Cerebellar cortex (tissue), 1 donor: Measurements from ENCODE around the gene HSD17B3.
"Not testable (repeated sequence)": the region's sequence is repeated elsewhere in the genome, so short reads cannot be mapped to it uniquely, and the experiment has no call there.

Experiments
- DNase-seq: peaks from one replicate; pipeline ENCODE4 v3.0.0-alpha.2; 2015; ENCODE audit warnings: low spot score

HSD17B3 gene

DNA sequence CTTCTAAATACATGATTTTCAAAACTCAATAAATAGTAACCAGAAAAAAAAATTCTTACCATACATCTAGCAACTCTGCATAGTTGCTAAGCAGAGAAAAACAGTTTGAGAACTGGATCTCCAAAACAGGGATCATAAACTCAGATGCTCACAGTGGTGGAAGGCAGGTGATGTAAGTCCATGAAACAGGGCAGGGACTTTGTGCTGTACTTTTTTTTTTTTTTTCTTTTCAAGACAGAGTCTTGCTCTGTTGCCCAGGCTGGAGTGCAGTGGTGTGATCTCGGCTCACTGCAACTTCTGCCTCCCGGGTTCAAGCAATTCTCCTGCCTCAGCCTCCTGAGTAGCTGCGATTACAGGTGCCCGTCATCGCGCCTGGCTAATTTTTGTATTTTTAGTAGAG is 5.0 kb upstream of the HSD17B3 start:
- not testable (repeated sequence) for DNase-seq

DNA sequence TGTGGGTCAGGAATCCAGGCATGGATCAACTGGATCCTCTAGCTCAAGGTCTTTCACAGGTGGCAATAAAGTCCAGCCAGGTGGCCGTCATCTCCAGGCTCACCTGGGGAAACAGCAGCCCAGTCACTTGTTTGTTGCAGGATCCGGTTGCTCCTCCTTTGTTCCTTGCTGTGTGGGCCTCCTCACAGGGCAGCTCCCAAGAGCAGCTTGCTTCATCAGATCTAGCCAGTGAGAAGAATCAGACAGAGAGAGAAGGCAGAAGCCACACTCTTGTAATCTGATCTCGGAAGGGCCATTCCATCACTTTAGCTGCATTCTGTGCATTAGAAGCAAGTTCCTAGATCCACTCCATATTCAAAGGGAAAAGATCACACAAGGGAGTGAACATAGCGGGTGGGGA is 3.2 kb upstream of the HSD17B3 start:
- no peak for DNase-seq

DNA sequence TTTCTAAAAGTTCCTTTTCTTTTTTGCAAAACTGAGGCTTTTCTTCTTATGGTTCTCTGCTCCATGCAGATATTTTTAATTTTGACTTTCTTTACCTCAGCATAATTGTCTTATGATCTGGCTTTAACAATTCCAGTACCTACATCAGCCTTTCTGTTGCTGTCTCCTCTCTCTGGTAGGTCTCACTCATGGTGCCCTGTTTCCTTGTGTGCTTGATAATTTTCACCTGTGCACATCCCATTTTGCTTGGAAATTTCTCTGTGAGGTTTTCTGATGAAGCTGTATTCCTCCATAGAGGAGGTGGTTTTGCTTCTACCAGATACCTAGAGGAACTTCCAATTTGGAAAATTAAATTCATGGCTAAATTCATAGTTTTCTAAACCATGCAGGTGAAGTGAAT is 2.3 kb upstream of the HSD17B3 start:
- no peak for DNase-seq

- no peak for DNase-seq
These were observed 2.2 kb downstream of the HSD17B3 start for GRCh38 chr9:96299823-96300222.

- DNase-seq = no peak
These were observed 7.8 kb downstream of the HSD17B3 start for GRCh38 chr9:96294159-96294545.

DNA sequence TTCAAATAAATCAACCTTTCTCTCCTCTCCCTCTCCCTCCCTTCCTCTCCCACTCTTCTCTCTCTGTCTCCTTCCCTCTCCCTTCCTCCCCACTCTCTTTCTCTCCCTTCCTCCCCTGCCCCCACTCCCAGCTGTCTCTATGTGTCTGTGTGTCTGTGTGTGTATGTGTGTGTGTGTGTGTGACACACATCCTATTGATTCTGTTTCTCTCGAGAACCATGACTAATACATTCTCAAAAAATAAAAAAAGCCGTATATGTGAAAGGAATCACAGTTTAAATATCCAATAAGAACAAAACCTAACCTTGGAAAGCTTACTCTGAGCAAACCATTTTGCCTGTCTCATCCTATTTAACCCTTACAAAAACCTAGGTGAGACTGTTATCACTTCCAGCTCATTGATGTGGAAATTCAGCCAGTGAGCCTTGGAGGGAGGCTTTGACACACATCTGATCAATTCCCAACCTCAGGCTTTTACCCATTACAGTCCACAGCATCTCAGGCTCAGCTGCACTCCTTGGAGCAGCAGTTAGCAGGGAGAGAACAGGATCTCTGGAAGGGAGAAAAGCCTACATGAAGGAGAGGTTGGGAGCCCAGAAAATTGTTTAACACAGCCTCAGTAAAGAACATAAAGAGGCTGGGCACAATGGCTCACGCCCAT is 8.3 kb downstream of the HSD17B3 start:
- DNase-seq = no peak

DNA sequence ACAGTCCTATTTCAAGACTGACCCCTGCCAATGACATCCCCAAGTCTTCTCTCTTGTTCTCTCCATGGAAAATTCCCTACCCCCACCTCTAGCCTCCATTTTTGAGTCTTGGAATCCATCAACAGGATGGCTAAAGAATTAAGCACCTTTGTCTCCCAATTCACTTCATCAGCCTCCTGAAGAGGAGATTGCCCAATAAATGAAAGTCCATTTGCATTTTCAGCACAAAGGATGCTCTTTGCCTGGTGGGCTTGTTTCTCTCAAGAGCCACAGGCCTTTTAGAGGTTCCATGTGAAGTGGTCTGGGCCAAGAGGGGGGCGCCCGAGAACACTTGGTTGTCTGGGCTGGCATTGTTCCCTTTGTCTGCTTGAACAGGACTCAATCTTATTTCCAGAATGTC is 12.6 kb downstream of the HSD17B3 start:
- DNase-seq = no peak

DNA sequence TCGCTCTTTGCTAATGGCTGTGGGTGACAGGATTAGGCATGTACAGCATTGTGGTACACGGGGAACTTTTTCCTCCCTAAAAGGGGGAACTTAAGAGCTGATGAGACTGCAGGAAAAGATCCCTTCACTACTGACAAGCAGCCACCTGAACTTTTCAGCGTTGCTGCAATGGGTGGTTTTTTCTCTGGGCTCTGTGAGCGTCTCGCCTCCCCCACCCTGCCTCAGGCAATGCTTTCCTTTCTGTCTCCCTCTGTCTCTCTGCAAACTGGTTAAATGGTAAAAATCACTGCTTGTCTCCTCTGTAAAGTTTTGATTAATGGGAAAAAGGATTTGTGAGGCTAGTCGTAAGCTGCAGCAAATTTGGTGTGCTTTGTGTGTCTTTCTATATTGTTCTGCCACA is 20.3 kb downstream of the HSD17B3 start:
- no peak for DNase-seq

DNA sequence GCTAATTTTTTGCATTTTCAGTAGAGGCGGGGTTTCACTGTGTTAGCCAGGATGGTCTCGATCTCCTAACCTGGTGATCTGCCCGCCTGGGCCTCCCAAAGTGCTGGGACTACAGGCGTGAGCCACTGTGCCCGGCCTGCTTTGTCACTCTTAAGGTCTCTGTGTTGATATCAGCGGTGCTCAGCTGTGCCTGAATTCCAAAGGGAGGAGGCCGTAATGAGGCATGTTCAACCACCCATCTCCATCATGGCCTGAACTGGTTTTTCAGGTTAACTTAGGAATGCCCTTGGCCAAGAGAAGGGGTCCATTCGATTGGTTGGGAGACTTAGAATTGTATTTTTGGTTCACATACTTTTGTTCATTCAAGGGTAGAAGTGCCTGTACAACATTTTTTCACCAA is 22.0 kb downstream of the HSD17B3 start:
- no peak for DNase-seq

- DNase-seq = no peak
These were observed 27.0 kb downstream of the HSD17B3 start for GRCh38 chr9:96274939-96275338.

DNA sequence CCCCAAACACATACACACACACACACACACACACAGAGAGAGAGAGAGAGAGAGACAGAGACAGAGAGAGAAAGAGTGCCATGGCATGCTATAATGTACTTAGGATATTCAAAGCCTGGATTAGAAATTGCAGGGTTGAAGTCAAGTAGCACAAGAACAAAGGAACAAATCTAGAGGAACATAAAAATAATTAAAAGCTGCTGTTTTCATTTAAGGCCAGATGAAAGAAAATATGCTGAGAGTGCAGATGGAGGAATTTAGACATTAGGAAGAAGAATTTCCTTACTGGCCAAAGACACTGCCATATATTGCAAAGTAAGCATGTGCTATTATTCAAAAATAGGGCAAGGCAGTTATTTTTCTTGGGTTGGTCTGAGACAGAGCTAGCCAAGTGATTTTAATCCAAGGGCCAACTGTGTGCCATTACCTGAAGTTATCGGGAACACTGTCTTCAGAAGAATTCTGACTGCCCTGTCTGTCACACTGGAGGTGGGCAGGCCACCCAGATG is 31.7 kb downstream of the HSD17B3 start:
- no peak for DNase-seq

- DNase-seq = no peak
These were observed 43.0 kb downstream of the HSD17B3 start for GRCh38 chr9:96258967-96259366.

GRCh38 chr9:96256800-96257199 is 45.2 kb downstream of the HSD17B3 start:
- no peak for DNase-seq

DNA sequence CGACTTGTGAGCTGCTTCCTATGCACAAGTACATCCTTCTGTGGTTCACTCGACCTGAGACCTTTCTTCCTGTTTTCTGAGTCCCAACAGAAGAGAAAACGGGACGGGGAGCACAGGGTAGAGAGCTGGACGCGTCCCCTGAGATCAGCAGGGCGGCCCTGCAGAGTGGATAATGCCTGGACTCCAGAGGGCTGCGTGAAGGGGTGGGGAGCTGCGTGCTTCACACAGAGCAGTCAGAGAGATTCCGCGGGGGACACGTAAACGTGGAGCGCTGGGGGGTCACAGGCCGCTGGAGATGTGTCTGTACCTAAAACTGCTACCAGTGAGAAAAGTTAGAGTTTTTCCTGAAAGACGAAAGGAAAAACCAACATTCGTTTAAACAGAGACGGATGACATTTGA is 46.3 kb downstream of the HSD17B3 start:
- no peak for DNase-seq

DNA sequence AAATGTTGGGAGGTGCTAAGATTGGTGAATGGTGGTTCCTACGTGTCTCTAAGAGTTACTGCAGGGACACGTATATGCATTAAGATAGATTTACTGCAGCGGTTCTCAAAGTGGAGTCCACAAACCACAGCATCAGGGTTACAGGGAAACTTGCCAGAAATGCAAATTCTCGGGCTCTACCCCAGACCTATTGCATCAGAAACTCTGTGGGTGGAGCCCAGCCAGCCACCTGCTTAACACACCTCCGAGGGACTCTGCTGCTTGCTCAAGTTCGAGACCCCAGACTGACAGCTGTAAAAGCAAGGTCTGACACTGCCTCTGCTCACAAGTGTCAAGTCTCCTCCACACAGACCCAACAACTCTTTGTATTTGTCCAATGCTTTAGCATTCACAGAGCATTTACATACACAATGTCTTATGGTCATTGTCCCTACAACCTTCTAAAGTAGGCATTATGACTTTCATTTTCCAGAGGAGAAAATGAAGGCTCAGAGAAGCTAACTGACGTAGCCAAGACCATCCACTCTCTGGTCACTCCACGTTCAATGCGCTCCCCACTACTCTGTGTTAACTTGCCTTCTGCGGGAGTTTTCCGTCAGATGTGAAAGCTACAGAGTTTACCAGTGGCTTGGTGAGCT is 48.8 kb downstream of the HSD17B3 start:
- no peak for DNase-seq

DNA sequence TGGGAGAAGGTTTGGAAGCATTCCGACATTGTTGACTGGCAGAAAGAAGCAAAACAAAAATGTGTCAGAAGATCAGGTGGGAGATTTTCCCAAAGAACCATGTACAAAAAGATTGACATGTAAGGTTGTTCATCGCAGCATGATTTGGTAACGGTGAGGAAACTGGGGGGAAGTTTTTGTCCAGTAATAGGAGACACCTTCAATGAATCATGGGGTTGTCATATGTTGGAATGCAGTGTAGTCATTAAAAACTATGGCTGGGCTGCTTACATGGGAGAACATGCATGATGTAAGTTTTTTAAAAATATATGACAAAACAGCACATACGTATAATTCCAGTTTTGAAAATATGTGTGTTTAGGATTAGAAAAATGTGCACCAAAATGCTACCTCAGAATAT is 50.5 kb downstream of the HSD17B3 start:
- no peak for DNase-seq

- DNase-seq = no peak
These were observed 52.2 kb downstream of the HSD17B3 start for GRCh38 chr9:96249746-96250145.

GRCh38 chr9:96246267-96246671 is 55.7 kb downstream of the HSD17B3 start:
- DNase-seq = no peak

DNA sequence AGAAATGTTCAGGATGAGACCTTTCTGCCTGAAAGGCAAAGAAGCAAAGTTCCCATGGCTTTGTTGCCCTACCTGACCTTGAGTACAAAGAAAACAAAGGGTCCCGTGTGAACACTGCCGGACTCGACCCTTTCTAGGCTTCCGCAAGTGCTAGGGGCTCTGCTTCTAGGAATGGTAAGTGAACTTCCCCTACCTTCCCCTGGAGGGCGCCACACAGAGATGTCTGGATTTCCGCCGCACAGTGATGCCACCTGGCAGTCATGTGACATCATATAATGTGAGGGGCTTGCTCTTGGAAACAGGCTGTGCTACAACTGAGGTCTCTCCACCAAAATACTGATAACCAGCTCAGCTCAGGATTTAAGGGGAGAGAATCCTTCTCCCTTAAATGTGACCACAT is 56.6 kb downstream of the HSD17B3 start:
- DNase-seq = no peak

DNA sequence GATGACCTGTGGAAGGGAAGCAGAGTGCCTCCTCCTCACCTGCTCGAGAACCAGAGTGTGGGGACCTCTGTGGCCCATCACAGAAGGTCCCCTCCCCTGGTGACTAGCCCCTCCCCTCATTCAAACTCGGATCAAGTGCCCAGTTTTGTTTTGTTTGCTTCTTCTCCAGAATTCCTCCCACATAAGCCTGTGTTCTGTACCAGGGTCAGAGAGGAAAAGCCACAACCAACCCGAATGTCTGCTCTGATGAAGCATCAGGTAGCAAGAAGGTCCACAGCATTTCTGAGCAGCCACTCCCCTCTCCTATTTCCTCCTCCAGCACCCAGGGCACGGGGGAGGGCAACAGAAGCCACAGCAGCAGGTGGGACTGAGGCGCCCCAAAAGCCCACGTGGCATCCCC is 58.2 kb downstream of the HSD17B3 start:
- DNase-seq = no peak

- DNase-seq = no peak
These were observed 59.2 kb downstream of the HSD17B3 start for GRCh38 chr9:96242811-96243210.

DNA sequence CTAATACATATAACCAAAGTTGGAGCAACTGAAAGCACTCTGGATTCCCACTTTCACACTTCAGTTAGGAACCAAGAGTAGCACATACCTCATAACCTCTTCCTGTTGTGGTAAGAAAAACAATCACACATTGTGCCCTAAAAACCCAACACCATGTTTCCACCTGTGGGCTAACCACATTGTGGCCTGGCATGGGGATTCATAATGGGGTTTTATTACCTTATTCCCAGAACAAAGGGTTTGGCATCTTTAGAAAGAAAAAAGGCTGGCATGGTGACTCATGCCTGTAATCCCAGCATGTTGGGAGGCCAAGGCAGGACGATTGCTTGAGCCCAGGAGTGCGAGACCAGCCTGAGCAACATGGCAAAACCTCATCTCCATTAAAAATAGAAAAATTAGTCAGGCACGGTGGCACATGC is 60.6 kb downstream of the HSD17B3 start:
- no peak for DNase-seq

- no peak for DNase-seq
These were observed 65.0 kb downstream of the HSD17B3 start for GRCh38 chr9:96236854-96237550.
